Heart right ventricle (tissue), 16 donors: ENCODE measurements around the gene MYL9. TPM values are rescaled to one million over a fixed set of nuclear protein-coding genes. Genes with fewer than 3 reads are reported as not detected.
A peak's percentile ranks its signal among the peaks of the same experiment; 100 is the strongest.

ENCODE experiments used
- ATAC-seq, 8 donors: fragments of 200-7000 bp; cut with Tn5 transposase; one replicate each; pipeline ENCODE4 v1.9.1; 2020; ENCODE audit warnings: mild to moderate bottlenecking in 8 of 8, moderate library complexity in 8 of 8, moderate number of reproducible peaks in 1 of 8
- DNase-seq, 2 donors: peaks; one replicate each; pipeline ENCODE4 v3.0.0-alpha.2; 2020
- H3K27ac ChIP-seq, 10 donors: fragments of 200-600 bp; sonication (generic) in 2 of 10; one replicate each; pipeline versions ENCODE4 v1.5.0 to v1.8.0; 2020 to 2022; ENCODE audit warnings: mild to moderate bottlenecking in 3 of 10
- H3K27me3 ChIP-seq, 7 donors: fragments of 200-600 bp; one replicate each; pipeline ENCODE4 v1.8.0; 2021 to 2022; ENCODE audit warnings: mild to moderate bottlenecking in 2 of 7
- H3K36me3 ChIP-seq, 9 donors: fragments of 200-600 bp; sonication (generic) in 1 of 9; one replicate each; pipeline versions ENCODE4 v1.5.0 to v1.8.0; 2020 to 2022; ENCODE audit warnings: mild to moderate bottlenecking in 2 of 9
- H3K4me1 ChIP-seq, 9 donors: fragments of 200-600 bp; sonication (generic) in 1 of 9; one replicate each; pipeline versions ENCODE4 v1.5.0 to v1.8.0; 2020 to 2022; ENCODE audit warnings: mild to moderate bottlenecking in 4 of 9
- H3K4me3 ChIP-seq, 10 donors: fragments of 200-600 bp; sonication (generic) in 2 of 10; one replicate each; pipeline versions ENCODE4 v1.5.0 to v1.8.0; 2020 to 2022; ENCODE audit warnings: mild to moderate bottlenecking in 7 of 10, moderate library complexity in 2 of 10
- H3K9me3 ChIP-seq, 11 donors: fragments of 200-600 bp in 10 of 11; sonication (generic) in 2 of 11; one replicate each; pipeline versions ENCODE4 v1.5.0 to v1.8.0; 2013 to 2022; ENCODE audit warnings: mild to moderate bottlenecking in 2 of 11, control low read depth in 1 of 11, moderate library complexity in 1 of 11
- WGBS, 2 donors: extraction: QIAGEN DNeasy Blood & Tissue Kit; methylation state at CpG; one replicate each; pipeline ENCODE4 v1.1.7; 2013; ENCODE audit warnings: inconsistent platforms in 1 of 2; 5-methylcytosine and 5-hydroxymethylcytosine counted together
- intact Hi-C, 10 donors: fragments of 100-400 bp; cut with DNase I; formaldehyde crosslinking; loops; one replicate each; pipeline versions ENCODE4 v1.11.1 to v1.14.2; 2022
- polyA plus RNA-seq, 2 donors: library from polyadenylated mRNA; stranded (reverse); fragments of 200-250 nt; gene quantifications; one replicate each; pipeline ENCODE4 v1.2.3, GENCODE V29; 2013
- total RNA-seq, 10 donors: library from RNA; stranded (reverse); fragmentation: NEBNext Ultra II Directional in 3 of 10; extraction: Animal tissue kit (Norgen Biotek cat#: 25700) in 3 of 10; gene quantifications; one replicate each; pipeline versions ENCODE4 v1.2.1 to v1.2.4, GENCODE V29; 2021 to 2023
- TF ChIP-seq, protein P1 (sequence below), 9 donors: fragments of 200-600 bp; sonication (generic) in 2 of 9; IDR thresholded peaks; one replicate each; pipeline versions ENCODE4 v1.5.0 to v1.8.0; 2021 to 2022; ENCODE audit warnings: antibody characterized with exemption in 9 of 9, mild to moderate bottlenecking in 5 of 9, moderate library complexity in 1 of 9
- donor health status: Arrhythmogenic right ventricular cardiomyopathy.
- donor health status: ischemic (EF 13 %, LVEDD 7.1; RV severe dilation, severe dysfunction).
- donor health status: healthy with polysubstance abuse.
- donor health status: DM: no; HTN: yes; CAD: no.
- donor health status: DM: no; HTN: no; CAD: no.
- donor health status: ischemic (EF 25% LVEDD 6.9; RV normal size, moderate dysfunction).
- donor health status: ischemic (EF 25% LVEDD 5.7; RV mildly dilated, moderate dysfunction).
- donor health status: healthy.
- donor health status: DM: yes; HTN: yes; CAD: no.
- donor health status: Ischemic cardiomyopathy.
- donor health status: ischemic (EF 35%, LVEDD 5.7; RV mildly dilated, moderate dysfunction).
- donor health status: nonischemic (EF 11% LVEDD 7.7; RV severe dilation, severe dysfunction).
- donor health status: DM: yes; HTN: yes; CAD: no.
- donor health status: PGD.
- donor health status: ischemic (EF 29% LVEDD 5.4; RV normal size, mild dysfunction).
- donor health status: nonischemic (EF 23%, LVEDD 6.1; RV moderate dilation, normal function).

Gene MYL9
- total and polyA plus RNA-seq, 12 donors: 755 to 2,519 (median 1,868) TPM

DNA sequence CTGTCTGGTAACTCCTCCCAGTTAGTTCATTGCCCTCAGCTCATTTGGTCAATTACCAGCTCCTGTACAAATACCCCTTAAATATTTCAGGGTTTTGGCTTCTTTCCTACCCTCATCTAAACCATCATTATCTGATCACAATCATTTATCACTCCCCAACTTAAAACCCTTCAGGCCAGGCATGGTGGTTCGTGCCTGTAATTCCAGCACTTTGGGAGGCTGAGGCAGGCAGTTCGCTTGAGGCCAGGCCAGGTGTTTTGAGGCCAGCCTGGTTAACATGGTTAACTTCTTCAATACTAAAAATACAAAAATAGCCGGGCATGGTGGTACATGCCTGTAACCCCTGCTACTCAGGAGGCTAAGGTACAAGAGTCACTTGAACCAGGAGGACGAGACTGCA is 41.5 kb downstream of the MYL9 start:
- Histone ChIP-seq H3K36me3 (peaks cover 0 to 72% (median 8%) of the 10 kb centered on the region in 9 donors), H3K27ac (no peak overlapping the region), H3K4me1 (no peaks in the 10 kb centered on the region), H3K9me3 (no peaks in the 10 kb centered on the region), H3K4me3 (no peak overlapping the region), H3K27me3 (no peaks in the 10 kb centered on the region)
- TF ChIP-seq, protein P1, sequence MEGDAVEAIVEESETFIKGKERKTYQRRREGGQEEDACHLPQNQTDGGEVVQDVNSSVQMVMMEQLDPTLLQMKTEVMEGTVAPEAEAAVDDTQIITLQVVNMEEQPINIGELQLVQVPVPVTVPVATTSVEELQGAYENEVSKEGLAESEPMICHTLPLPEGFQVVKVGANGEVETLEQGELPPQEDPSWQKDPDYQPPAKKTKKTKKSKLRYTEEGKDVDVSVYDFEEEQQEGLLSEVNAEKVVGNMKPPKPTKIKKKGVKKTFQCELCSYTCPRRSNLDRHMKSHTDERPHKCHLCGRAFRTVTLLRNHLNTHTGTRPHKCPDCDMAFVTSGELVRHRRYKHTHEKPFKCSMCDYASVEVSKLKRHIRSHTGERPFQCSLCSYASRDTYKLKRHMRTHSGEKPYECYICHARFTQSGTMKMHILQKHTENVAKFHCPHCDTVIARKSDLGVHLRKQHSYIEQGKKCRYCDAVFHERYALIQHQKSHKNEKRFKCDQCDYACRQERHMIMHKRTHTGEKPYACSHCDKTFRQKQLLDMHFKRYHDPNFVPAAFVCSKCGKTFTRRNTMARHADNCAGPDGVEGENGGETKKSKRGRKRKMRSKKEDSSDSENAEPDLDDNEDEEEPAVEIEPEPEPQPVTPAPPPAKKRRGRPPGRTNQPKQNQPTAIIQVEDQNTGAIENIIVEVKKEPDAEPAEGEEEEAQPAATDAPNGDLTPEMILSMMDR (IDR thresholded peaks at IDR 0.05): no peak
- 93 to 95% methylated on average over 4 of the region's 4 CpGs for WGBS, 2 donors
- ATAC-seq: no peak
- intact Hi-C loops: no loop called here
- DNase-seq: no peak

DNA sequence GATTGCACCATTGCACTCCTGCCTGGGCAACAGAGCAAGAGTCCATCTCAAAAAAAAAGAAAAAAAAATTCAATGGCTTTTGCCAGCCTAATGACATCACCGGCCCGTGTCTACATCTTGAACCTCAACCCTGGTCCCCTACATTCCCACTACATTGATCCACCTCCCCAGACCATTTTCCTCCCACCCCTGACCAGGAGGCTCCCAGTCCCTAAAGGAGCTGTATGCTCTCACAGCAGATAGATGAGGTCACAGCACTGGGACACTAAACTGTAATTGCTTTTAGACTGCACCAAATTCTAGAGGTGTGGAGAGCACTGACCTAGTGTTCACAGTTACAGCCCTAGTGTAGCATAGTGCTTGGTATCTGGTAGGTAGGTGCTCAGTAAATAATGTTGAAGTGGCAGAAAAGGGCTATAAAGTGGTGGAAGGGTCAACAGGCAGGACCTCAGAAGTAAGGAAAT is 42.7 kb downstream of the MYL9 start:
- 92 to 97% methylated on average over 2 of the region's 2 CpGs for WGBS, 2 donors
- Histone ChIP-seq H3K27me3 (no peaks in the 10 kb centered on the region), H3K4me1 (no peaks in the 10 kb centered on the region), H3K36me3 (peaks cover 0 to 71% (median 8%) of the 10 kb centered on the region in 9 donors), H3K27ac (no peak overlapping the region), H3K9me3 (no peaks in the 10 kb centered on the region), H3K4me3 (no peak overlapping the region)
- ATAC-seq (no peak), DNase-seq (no peak)
- intact Hi-C loops: no loop called here
- TF ChIP-seq, protein P1 (IDR thresholded peaks at IDR 0.05): no peak

DNA sequence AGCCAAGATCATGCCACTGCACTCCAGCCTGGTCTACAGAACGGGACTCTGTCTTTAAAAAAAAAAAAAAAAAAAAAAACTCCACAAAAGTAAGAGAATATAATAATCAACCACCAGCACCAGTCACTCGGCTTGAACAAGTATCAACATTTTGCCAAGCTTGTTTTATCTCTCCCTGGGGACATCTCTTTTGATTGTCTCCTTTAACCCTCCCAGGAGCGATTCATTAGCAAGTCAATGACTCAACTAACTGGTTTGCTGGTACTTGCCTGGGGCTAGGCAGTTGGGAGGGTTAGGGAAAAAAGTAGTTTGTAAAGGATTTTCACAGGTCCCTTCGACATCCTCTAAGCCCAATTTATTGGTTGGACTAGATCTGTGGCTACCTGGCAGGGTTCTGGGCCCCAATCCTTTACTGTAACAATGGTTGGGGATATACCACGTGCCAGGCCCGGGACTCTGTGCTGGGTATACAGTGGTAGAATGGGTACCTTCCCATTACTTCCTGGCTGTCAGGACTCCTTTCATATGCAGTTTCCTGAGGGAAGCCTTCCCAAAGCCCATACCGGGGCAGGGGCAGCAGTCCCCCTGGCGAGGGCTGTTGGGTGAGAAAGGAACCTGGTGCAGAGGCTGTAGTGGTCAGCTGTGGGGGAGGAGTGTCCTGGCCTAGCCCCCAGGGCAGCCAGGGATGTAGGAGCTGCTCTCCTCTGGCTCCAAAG is 44.2 kb downstream of the MYL9 start:
- ATAC-seq (no peak), DNase-seq (no peak)
- Histone ChIP-seq H3K27me3 (no peaks in the 10 kb centered on the region), H3K36me3 (peaks cover 0 to 70% (median 0%) of the 10 kb centered on the region in 9 donors), H3K4me1 (no peaks in the 10 kb centered on the region), H3K27ac (no peak overlapping the region), H3K4me3 (no peak overlapping the region), H3K9me3 (no peaks in the 10 kb centered on the region)
- intact Hi-C loops: no loop called here
- TF ChIP-seq, protein P1 (IDR thresholded peaks at IDR 0.05): no peak
- 71 to 76% methylated on average over 8 of the region's 8 CpGs for WGBS, 2 donors

DNA sequence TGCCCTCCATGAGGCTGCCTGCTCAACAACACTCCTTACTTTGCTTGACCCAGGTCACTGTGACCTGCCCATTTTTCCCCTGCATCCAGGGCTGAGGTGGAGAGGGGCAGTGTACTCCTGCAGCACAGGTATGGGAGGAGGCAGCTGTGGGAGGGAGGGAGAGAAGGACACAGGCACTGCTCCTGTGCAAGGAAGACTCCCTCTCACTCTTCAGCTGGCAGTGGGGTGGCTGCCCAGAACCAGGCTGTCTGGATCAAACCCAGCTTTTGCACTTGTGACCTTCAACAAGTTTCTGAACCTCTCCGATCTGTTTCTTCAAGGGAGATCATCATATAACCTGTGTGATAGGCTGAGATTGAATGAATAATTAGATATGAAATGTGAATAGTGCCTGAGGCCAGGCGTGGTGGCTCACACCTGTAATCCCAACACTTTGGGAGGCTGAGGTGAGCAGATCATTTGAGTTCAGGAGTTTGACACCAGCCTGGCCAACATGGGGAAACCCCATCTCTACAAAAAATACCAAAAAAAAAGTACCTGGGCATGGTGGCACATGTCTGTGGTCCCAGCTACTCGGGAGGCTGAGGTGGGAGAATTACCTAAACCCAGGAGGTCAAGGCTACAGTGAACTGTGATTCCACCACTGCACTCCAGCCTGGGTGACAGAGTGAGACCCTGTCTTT is 46.2 kb downstream of the MYL9 start:
- no peak for DNase-seq
- Histone ChIP-seq H3K27me3 (no peaks in the 10 kb centered on the region), H3K36me3 (peaks cover 0 to 63% (median 0%) of the 10 kb centered on the region in 9 donors), H3K27ac (no peak overlapping the region), H3K9me3 (no peaks in the 10 kb centered on the region), H3K4me3 (no peak overlapping the region), H3K4me1 (peaks cover 0 to 13% (median 0%) of the 10 kb centered on the region in 9 donors)
- intact Hi-C loops: loop anchor here in 1 of 10 donors (1.0 kb wide), 1 partner anchor 31 kb away; no protein-coding TSS in a partner anchor
- whole genome bisulfite sequencing, 2 donors: 76 to 77% methylated on average over 3 of the region's 3 CpGs
- TF ChIP-seq, protein P1 (IDR thresholded peaks at IDR 0.05): no peak
- peak in 2 of 8 donors; percentile 15 to 30 for ATAC-seq
